ENCODE results near the gene ITIH4. TPM values are rescaled to one million over a fixed set of nuclear protein-coding genes. Genes with fewer than 3 reads are reported as not detected.

ITIH4 gene
- total and polyA plus RNA-seq, 2 of the 13 experiments (the other 11 are each of a cell fraction or from before 2014, with no cell fraction given): 2.7 to 5.3 TPM

GRCh38 chr3:52774901-52775864 lies 55.3 kb downstream of the ITIH4 start (continued):
- TF ChIP-seq ZBTB3 (CRISPR knock-in tag; IDR thresholded peaks at IDR 0.05; ENCODE audit: borderline replicate concordance, low read depth) (peak; percentile 86; the same call in 1 of the 2 replicates), EP300 (IDR thresholded peaks at IDR 0.05; ENCODE audit: low read depth in 2 of 2, low read length in 2 of 2) (peak; percentile 61 to 92; a peak in 3 of 4 replicates), EP300 (CRISPR knock-in tag; IDR thresholded peaks at IDR 0.05; ENCODE audit: borderline replicate concordance) (peak; percentile 86), ZNF724P (CRISPR knock-in tag; IDR thresholded peaks at IDR 0.05; ENCODE audit: borderline replicate concordance) (peak; percentile 73; the same call in 1 of the 2 replicates), MED1 (CRISPR knock-in tag; IDR thresholded peaks at IDR 0.05) (peak; percentile 98), TARDBP (CRISPR knock-in tag; IDR thresholded peaks at IDR 0.05) (peak; percentile 94), THAP11 (CRISPR knock-in tag; IDR thresholded peaks at IDR 0.05) (peak; percentile 56), ZBED4 (CRISPR knock-in tag; IDR thresholded peaks at IDR 0.05; ENCODE audit: borderline replicate concordance) (peak; percentile 84; the same call in 1 of the 2 replicates), ZNF543 (CRISPR knock-in tag; IDR thresholded peaks at IDR 0.05) (no peak), GABPA (IDR thresholded peaks at IDR 0.05; ENCODE audit: low read depth, low read length) (no peak), GABPA (CRISPR knock-in tag; IDR thresholded peaks at IDR 0.05; ENCODE audit: low read depth) (peak; percentile 48; the same call in 1 of the 2 replicates), ATM (IDR thresholded peaks at IDR 0.05; ENCODE audit: borderline replicate concordance) (no peak), ZNF34 (CRISPR knock-in tag; IDR thresholded peaks at IDR 0.05; ENCODE audit: borderline replicate concordance) (peak; percentile 51; the same call in 1 of the 2 replicates), MTA1 (CRISPR knock-in tag; IDR thresholded peaks at IDR 0.05; ENCODE audit: borderline replicate concordance) (peak; percentile 81; the same call in 1 of the 2 replicates), ZNF335 (CRISPR knock-in tag; IDR thresholded peaks at IDR 0.05) (no peak), ZNF850 (CRISPR knock-in tag; conservative IDR thresholded peaks at IDR 0.05) (no peak), ZNF264 (CRISPR knock-in tag; IDR thresholded peaks at IDR 0.05) (peak; percentile 93), ZNF816 (CRISPR knock-in tag; IDR thresholded peaks at IDR 0.05; ENCODE audit: borderline replicate concordance) (no peak; the same call in 1 of the 2 replicates), GZF1 (CRISPR knock-in tag; IDR thresholded peaks at IDR 0.05) (no peak), POLR2AphosphoS5 (IDR thresholded peaks at IDR 0.05; ENCODE audit: low read depth, low read length) (peak; percentile 31; the same call in 1 of the 2 replicates), TFAP4 (IDR thresholded peaks at IDR 0.05; ENCODE audit: borderline replicate concordance, low read depth) (peak; percentile 68; the same call in 1 of the 2 replicates), MLX (CRISPR knock-in tag; IDR thresholded peaks at IDR 0.05) (peak; percentile 85; the same call in 1 of the 2 replicates)

Measured in HepG2 (cell line).